ENCODE data around the gene OR52M1. TPM values are rescaled to one million over a fixed set of nuclear protein-coding genes. Genes with fewer than 3 reads are reported as not detected.

OR52M1 gene, protein sequence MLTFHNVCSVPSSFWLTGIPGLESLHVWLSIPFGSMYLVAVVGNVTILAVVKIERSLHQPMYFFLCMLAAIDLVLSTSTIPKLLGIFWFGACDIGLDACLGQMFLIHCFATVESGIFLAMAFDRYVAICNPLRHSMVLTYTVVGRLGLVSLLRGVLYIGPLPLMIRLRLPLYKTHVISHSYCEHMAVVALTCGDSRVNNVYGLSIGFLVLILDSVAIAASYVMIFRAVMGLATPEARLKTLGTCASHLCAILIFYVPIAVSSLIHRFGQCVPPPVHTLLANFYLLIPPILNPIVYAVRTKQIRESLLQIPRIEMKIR
- total RNA-seq = not detected in 2 replicates

GRCh38 chr11:4544891-4545290, at the start of gene OR52M1:
Gene OR52M1 (plus strand): TSS chr11:4545191. CDS start chr11:4545191, 0 bp downstream.
- TF ChIP-seq, protein P1, sequence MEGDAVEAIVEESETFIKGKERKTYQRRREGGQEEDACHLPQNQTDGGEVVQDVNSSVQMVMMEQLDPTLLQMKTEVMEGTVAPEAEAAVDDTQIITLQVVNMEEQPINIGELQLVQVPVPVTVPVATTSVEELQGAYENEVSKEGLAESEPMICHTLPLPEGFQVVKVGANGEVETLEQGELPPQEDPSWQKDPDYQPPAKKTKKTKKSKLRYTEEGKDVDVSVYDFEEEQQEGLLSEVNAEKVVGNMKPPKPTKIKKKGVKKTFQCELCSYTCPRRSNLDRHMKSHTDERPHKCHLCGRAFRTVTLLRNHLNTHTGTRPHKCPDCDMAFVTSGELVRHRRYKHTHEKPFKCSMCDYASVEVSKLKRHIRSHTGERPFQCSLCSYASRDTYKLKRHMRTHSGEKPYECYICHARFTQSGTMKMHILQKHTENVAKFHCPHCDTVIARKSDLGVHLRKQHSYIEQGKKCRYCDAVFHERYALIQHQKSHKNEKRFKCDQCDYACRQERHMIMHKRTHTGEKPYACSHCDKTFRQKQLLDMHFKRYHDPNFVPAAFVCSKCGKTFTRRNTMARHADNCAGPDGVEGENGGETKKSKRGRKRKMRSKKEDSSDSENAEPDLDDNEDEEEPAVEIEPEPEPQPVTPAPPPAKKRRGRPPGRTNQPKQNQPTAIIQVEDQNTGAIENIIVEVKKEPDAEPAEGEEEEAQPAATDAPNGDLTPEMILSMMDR (conservative IDR thresholded peaks at IDR 0.05; ENCODE audit: low read depth, low read length) = no peak
- no peak for DNase-seq (ENCODE audit: low read depth)
- H3K4me3 ChIP-seq (ENCODE audit: low read depth, low read length) = no peak within 1 kb of the TSS

GRCh38 chr11:4495487-4495886, 49.5 kb upstream of the OR52M1 start:
- no peak for DNase-seq (ENCODE audit: low read depth)
- TF ChIP-seq, protein P1 (conservative IDR thresholded peaks at IDR 0.05; ENCODE audit: low read depth, low read length) = no peak

GRCh38 chr11:4495986-4496385, 49.0 kb upstream of the OR52M1 start:
- H3K4me3 ChIP-seq (ENCODE audit: low read depth, low read length) = no peak overlapping the region
- no peak for DNase-seq (ENCODE audit: low read depth)
- TF ChIP-seq, protein P1 (conservative IDR thresholded peaks at IDR 0.05; ENCODE audit: low read depth, low read length) = no peak

More at GRCh38 chr11:4495487-4495886, 49.5 kb upstream of the OR52M1 start:
- H3K4me3 ChIP-seq (ENCODE audit: low read depth, low read length) = no peak overlapping the region

DNA sequence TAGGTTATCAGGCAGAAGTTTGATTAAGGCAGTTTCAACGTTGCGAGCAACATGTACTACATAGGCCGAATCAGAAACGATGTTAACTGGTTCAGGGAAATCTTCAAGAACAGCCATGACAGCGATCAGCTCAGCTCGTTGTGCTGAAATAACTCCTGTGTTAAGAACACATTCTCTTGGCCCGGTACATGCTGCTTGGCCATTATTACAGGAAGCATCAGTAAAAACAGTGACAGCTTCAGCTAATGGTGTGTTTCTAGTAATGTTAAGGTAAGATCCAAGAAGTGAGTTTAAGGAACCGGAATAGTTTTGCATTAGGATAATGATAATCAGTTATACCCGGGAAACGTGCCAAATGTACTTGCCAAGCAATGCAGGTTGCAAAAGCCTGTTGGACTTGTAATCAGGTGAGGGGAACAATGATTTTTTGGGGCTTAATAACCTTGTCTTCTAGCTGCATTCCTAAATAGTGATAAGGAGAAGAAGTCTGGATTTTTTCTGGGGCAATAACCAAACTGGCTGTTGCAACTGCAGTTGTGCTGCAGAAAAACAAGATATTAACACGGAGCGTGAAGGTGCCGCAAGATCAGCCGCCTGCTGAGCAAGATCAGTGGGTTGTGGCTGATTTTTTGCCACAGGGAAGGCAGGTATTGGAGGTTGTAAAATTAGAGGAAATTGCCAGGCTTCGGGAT, 48.3 kb upstream of the OR52M1 start:
- H3K4me3 ChIP-seq (ENCODE audit: low read depth, low read length) = no peak overlapping the region
- TF ChIP-seq, protein P1 (conservative IDR thresholded peaks at IDR 0.05; ENCODE audit: low read depth, low read length) = no peak
- DNase-seq (ENCODE audit: low read depth) = no peak

GRCh38 chr11:4508886-4509285, 36.1 kb upstream of the OR52M1 start:
- DNase-seq (ENCODE audit: low read depth) = no peak
- no peak overlapping the region for H3K4me3 ChIP-seq (ENCODE audit: low read depth, low read length)
- TF ChIP-seq, protein P1 (conservative IDR thresholded peaks at IDR 0.05; ENCODE audit: low read depth, low read length) = no peak

GRCh38 chr11:4511282-4512245, 33.4 kb upstream of the OR52M1 start:
- TF ChIP-seq, protein P1 (conservative IDR thresholded peaks at IDR 0.05; ENCODE audit: low read depth, low read length) = no peak
- H3K4me3 ChIP-seq (ENCODE audit: low read depth, low read length) = no peak overlapping the region
- no peak for DNase-seq (ENCODE audit: low read depth)

All from epithelial cell of proximal tubule (primary cell).